Activated CD8-positive, alpha-beta T cell treated with anti-CD3 and anti-CD28 coated beads for 36 hours (primary cell): ENCODE measurements around the gene DCST1. TPM values are rescaled to one million over a fixed set of nuclear protein-coding genes. Genes with fewer than 3 reads are reported as not detected.

Experiments used
- ATAC-seq: fragments of 200-7000 bp; cut with Tn5 transposase; one replicate; pipeline ENCODE4 v1.10.0; 2021; ENCODE audit warnings: mild to moderate bottlenecking, moderate library complexity
- CTCF ChIA-PET: fragments of 350-600 bp; sonication (Branson Sonifier 250); formaldehyde crosslinking; loops from one replicate; lab custom pipeline; 2021; ENCODE audit warnings: antibody characterized with exemption; lab: Charles Lee
- POLR2A ChIA-PET: fragments of 350-600 bp; sonication (Branson Sonifier 250); formaldehyde crosslinking; loops from one replicate; lab custom pipeline; 2021; ENCODE audit warnings: antibody characterized with exemption; lab: Charles Lee
- DNase-seq: peaks from one replicate; pipeline ENCODE4 v3.0.0-alpha.2; 2020
- H3K27ac Mint-ChIP-seq: one replicate; pipeline ENCODE4 v1.8.0; 2021; ENCODE audit warnings: mild to moderate bottlenecking, mixed read lengths
- H3K27me3 Mint-ChIP-seq: one replicate; pipeline ENCODE4 v1.8.0; 2021; ENCODE audit warnings: mixed read lengths
- H3K36me3 Mint-ChIP-seq: one replicate; pipeline ENCODE4 v1.8.0; 2021; ENCODE audit warnings: low read depth, mixed read lengths
- H3K4me1 Mint-ChIP-seq: one replicate; pipeline ENCODE4 v1.8.0; 2021; ENCODE audit warnings: low read depth, mixed read lengths
- H3K4me3 Mint-ChIP-seq: one replicate; pipeline ENCODE4 v1.8.0; 2021; ENCODE audit warnings: mild to moderate bottlenecking, moderate library complexity, mixed read lengths
- H3K9me3 Mint-ChIP-seq: one replicate; pipeline ENCODE4 v1.8.0; 2021; ENCODE audit warnings: mixed read lengths
- intact Hi-C: fragments of 100-400 bp; cut with micrococcal nuclease; formaldehyde crosslinking; loops from one replicate; pipeline ENCODE4 v1.10.0; 2022
- total RNA-seq, 2 experiments: library from RNA; stranded (reverse); gene quantifications; one replicate each; pipeline ENCODE4 v1.2.3, GENCODE V29; 2021
- TF ChIP-seq, protein P1 (sequence below): fragments of 200-600 bp; IDR thresholded peaks from one replicate; pipeline ENCODE4 v1.8.0; 2022; ENCODE audit warnings: antibody characterized with exemption, mild to moderate bottlenecking

Gene DCST1
- total RNA-seq, 2 experiments from 2014 or later = not detected

DNA sequence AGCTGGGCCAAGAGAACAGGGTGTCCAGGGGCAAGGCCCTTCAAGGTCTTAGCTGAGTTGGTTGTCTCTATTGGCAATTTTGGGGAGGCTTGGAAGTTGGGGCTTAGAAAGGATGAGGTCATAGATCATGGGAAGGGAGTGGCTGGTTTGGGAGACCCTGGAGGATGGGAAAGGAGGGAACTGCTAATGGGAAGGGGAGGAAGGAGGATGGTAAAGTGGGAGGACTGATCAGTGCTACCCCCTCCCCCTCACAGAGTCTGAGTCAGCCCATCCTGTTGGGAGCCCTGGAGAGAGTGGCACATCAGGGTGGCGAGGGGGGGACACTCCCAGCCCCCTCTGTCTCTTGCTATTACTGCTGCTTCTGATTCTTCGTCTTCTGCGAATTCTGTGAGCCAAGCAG, 35.0 kb downstream of the DCST1 start:
- DNase-seq (no peak), ATAC-seq (no peak)
- Mint-ChIP-seq H3K27me3 (no peaks in the 10 kb centered on the region), H3K9me3 (no peaks in the 10 kb centered on the region), H3K4me1 (peaks cover 25% of the 10 kb centered on the region), H3K36me3 (peaks cover 3% of the 10 kb centered on the region), H3K27ac (no peak overlapping the region), H3K4me3 (no peak overlapping the region)
- ChIA-PET CTCF (interaction anchor here (0.9 to 23.5 kb wide), 2 partner anchors 16 kb away, joined by 4 to 278 read pairs; no protein-coding TSS in a partner anchor), POLR2A (interaction anchor here (0.8 to 1.0 kb wide), 2 partner anchors 12 to 18 kb away, joined by 3 read pairs; no protein-coding TSS in a partner anchor)
- TF ChIP-seq, protein P1, sequence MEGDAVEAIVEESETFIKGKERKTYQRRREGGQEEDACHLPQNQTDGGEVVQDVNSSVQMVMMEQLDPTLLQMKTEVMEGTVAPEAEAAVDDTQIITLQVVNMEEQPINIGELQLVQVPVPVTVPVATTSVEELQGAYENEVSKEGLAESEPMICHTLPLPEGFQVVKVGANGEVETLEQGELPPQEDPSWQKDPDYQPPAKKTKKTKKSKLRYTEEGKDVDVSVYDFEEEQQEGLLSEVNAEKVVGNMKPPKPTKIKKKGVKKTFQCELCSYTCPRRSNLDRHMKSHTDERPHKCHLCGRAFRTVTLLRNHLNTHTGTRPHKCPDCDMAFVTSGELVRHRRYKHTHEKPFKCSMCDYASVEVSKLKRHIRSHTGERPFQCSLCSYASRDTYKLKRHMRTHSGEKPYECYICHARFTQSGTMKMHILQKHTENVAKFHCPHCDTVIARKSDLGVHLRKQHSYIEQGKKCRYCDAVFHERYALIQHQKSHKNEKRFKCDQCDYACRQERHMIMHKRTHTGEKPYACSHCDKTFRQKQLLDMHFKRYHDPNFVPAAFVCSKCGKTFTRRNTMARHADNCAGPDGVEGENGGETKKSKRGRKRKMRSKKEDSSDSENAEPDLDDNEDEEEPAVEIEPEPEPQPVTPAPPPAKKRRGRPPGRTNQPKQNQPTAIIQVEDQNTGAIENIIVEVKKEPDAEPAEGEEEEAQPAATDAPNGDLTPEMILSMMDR = no peak
- intact Hi-C loops = no loop called here

DNA sequence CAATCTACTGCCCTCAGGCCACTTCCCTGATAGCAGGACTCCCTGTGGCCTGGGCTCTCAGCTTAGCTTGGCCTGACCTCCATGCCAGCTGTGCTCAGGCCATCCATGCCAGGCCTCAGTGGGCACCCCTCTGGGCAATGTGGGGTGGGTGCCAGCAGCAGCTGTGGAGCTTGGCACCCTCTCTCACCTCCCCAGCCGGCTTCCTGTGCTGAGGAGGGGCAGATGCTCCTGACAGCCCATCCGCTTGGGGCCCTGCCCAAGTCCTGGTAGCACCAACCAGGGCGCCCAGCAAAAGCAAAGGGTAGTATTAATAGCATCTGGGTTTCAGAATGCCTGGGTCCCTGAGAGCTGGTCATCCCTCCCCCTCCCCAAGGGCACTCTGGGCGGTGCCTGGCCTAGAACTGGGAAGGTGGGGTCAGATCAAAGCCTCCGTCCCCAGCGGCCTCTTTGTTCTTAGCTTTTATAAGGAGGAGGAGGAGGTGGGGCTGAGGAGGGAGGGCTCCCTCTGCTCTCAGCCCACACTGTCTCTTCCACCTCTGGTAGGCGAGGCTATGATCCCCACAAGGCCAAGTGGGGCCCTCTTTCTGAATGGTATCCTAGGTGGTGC, 36.0 kb downstream of the DCST1 start:
- DNase-seq = no peak
- H3K4me3 Mint-ChIP-seq = no peak overlapping the region
- TF ChIP-seq, protein P1 = no peak
- ATAC-seq = no peak
- H3K36me3 Mint-ChIP-seq = peaks cover 3% of the 10 kb centered on the region
- POLR2A ChIA-PET = interaction anchor here (0.5 to 2.1 kb wide), 5 partner anchors 11 to 1697 kb away, joined by 3 to 7 read pairs (median 3); no protein-coding TSS in a partner anchor
- intact Hi-C loops = no loop called here
- H3K27ac Mint-ChIP-seq = no peak overlapping the region
- H3K4me1 Mint-ChIP-seq = peaks cover 26% of the 10 kb centered on the region
- CTCF ChIA-PET = interaction anchor here (0.8 to 23.5 kb wide), 8 partner anchors 9 to 133 kb away, joined by 3 to 278 read pairs (median 6); partner anchors contain the start of genes EFNA4, KRTCAP2 and PMVK
- no peaks in the 10 kb centered on the region for H3K9me3 Mint-ChIP-seq
- no peaks in the 10 kb centered on the region for H3K27me3 Mint-ChIP-seq

DNA sequence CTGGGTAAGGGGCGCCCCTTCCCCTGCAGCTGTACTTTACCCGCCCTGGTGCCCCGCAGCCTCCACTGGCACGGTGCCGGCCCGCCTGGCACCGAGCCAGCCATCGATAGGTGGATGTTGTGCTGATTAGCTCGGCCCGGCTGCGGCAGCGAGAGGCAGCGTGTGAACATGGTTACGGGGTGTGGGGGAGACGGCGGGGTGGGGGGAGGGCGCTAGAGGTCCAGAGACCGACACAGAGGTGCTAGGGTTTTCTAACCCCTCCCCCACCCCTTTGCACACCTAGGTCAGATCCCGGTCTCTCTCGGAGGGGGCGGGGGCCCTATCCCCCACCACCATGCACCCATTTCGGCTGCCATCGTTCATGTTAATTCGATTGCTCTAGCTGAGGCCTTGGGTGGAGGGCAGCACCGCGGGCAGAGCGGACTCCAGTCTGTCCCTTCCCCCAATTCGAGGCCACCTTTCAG, 36.6 kb downstream of the DCST1 start:
- intact Hi-C loops = no loop called here
- H3K9me3 Mint-ChIP-seq = no peaks in the 10 kb centered on the region
- no peak for ATAC-seq
- no peak overlapping the region for H3K27ac Mint-ChIP-seq
- H3K4me3 Mint-ChIP-seq = peak overlapping the region; percentile 56
- ChIA-PET CTCF (interaction anchor here (0.7 to 23.5 kb wide), 10 partner anchors 9 to 134 kb away, joined by 3 to 278 read pairs (median 6); partner anchors contain the start of genes EFNA4, KRTCAP2 and PMVK), POLR2A (interaction anchor here (0.5 to 2.1 kb wide), 5 partner anchors 11 to 104 kb away, joined by 3 to 7 read pairs (median 5); partner anchors contain the start of gene KRTCAP2)
- no peak for DNase-seq
- H3K36me3 Mint-ChIP-seq = peaks cover 3% of the 10 kb centered on the region
- TF ChIP-seq, protein P1 = no peak
- H3K4me1 Mint-ChIP-seq = peaks cover 21% of the 10 kb centered on the region
- H3K27me3 Mint-ChIP-seq = no peaks in the 10 kb centered on the region

DNA sequence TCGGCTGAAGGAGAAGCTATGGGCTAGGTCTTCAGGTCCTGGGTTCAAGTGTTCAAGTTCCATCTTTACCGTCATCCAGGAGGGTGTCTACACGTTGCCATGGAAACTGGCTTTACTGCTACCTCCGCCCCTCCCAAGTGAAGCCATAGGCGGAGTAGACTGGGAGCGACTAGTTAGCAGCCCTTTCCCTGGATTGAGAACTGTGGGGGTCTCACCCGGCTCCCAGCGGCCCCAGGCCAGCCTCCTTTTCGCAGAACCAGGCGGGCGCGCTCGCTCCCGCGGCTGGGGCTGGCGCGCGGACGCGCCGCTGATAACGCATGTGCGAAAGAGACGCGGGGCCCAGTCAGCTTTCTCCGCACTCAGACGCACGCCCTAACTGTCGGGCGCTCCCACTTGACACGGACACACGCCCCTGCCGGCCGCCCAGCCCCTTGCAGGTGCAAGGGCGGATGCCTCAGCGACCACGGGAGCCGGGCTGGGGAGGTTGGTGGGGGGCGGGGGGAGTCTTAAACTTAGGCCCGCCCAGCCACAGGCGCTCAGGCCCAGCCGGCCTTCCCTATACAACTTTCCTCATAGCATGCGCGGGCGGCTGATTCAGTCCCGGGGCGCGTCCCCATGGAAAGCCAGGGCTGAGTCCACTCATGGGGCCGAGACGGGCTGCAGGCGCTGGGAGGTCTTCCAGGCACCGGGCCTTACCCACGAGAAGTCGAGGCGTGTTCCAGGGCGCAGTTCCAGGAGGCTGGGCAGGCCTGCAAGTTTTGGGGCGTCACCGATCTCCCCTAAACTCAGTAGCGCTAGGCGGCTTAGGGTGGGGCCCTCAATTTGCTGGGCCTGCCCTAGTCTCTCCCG, 37.3 kb downstream of the DCST1 start:
- intact Hi-C loops = no loop called here
- H3K27me3 Mint-ChIP-seq = no peaks in the 10 kb centered on the region
- H3K9me3 Mint-ChIP-seq = no peaks in the 10 kb centered on the region
- H3K27ac Mint-ChIP-seq = no peak overlapping the region
- peak overlapping the region; percentile 56 for H3K4me3 Mint-ChIP-seq
- peaks cover 21% of the 10 kb centered on the region for H3K4me1 Mint-ChIP-seq
- DNase-seq (peak; percentile 90), ATAC-seq (peak; percentile 94)
- ChIA-PET POLR2A (interaction anchor here (1.7 to 2.1 kb wide), 3 partner anchors 10 to 102 kb away, joined by 5 to 7 read pairs (median 7); partner anchors contain the start of gene KRTCAP2), CTCF (interaction anchor here (0.7 to 23.5 kb wide), 10 partner anchors 10 to 134 kb away, joined by 3 to 278 read pairs (median 6); partner anchors contain the start of genes EFNA4 and PMVK)
- TF ChIP-seq, protein P1 = peak; percentile 64
- H3K36me3 Mint-ChIP-seq = peaks cover 3% of the 10 kb centered on the region
